Type B pancreatic cell (in vitro differentiated cells): ENCODE results near the gene OR7A5. TPM values are rescaled to one million over a fixed set of nuclear protein-coding genes. Genes with fewer than 3 reads are reported as not detected.

Experiments used
- DNase-seq: peaks from one replicate; pipeline ENCODE4 v3.0.0; 2021; ENCODE audit warnings: mixed read lengths; ENCODE audit not compliant: unreplicated experiment; ENCODE audit errors: extremely low spot score
- H3K27ac Mint-ChIP-seq: 2 replicates; pipeline ENCODE4 v1.8.0; 2021; ENCODE audit warnings: mild to moderate bottlenecking, mixed read lengths
- H3K27me3 Mint-ChIP-seq: 2 replicates; pipeline ENCODE4 v1.8.0; 2021; ENCODE audit warnings: mixed read lengths
- H3K36me3 Mint-ChIP-seq: 2 replicates; pipeline ENCODE4 v1.8.0; 2021; ENCODE audit warnings: mixed read lengths
- H3K4me1 Mint-ChIP-seq: one replicate; pipeline ENCODE4 v1.8.0; 2021; ENCODE audit warnings: mixed read lengths; ENCODE audit not compliant: unreplicated experiment
- H3K4me3 Mint-ChIP-seq: 2 replicates; pipeline ENCODE4 v1.8.0; 2021; ENCODE audit warnings: mild to moderate bottlenecking, mixed read lengths
- H3K9me3 Mint-ChIP-seq: 2 replicates; pipeline ENCODE4 v1.8.0; 2021; ENCODE audit warnings: mixed read lengths
- CTCF ChIP-seq: fragments of 200-600 bp; sonication (generic); conservative IDR thresholded peaks from 2 replicates; pipeline ENCODE4 v1.5.0; 2021; ENCODE audit warnings: antibody characterized with exemption, mild to moderate bottlenecking
- total RNA-seq: library from RNA; stranded (reverse); gene quantifications from 2 replicates; pipeline ENCODE4 v1.2.1, GENCODE V29; 2021; ENCODE audit warnings: low replicate concordance

The OR7A5 gene
- total RNA-seq, 1 donor from 2014 or later, result not detected

DNA sequence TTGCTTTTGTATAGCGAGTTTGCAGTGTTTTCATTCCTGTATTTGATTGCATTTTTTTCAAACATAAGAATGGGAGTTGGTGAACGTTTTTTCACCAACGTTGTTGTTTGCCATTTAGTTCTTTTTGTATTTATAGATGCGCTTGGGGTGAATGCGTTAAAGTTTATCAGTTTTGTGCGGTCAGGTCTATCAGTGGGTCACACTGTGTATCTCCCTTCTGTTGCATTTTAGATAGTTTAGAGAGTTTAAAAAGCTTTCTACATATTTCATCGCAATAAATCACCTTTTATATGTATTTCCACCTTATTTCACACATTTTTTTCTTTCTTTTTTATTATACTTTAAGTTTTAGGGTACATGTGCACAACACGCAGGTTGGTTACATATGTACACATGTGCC is 16.4 kb downstream of the OR7A5 start:
- Mint-ChIP-seq H3K9me3 (no peaks in the 10 kb centered on the region), H3K36me3 (no peaks in the 10 kb centered on the region), H3K4me3 (no peak overlapping the region), H3K27me3 (no peaks in the 10 kb centered on the region), H3K4me1 (no peaks in the 10 kb centered on the region), H3K27ac (no peak overlapping the region)
- no peak for TF ChIP-seq CTCF
- DNase-seq, result no peak

DNA sequence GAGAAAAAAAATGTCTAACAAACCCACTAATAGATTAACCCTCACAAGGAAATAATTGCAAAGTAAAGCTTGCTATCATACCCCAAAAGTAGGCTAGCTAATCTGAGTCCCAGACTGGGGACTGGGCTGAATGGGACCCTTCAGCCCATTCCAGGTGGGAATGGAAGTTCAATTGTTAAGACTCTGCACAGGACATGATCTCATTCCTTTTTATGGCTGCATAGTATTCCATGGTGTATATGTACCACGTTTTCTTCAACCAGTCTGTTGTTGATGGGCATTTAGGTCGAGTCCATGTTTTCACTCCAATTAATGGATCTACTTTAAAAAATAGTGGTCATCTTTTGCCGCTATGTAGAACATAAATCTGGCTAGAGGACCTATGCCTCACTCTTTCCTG is 17.9 kb downstream of the OR7A5 start:
- no peaks in the 10 kb centered on the region for H3K9me3 Mint-ChIP-seq
- H3K27ac Mint-ChIP-seq, result no peak overlapping the region
- H3K27me3 Mint-ChIP-seq, result no peaks in the 10 kb centered on the region
- no peak for DNase-seq
- H3K4me3 Mint-ChIP-seq, result no peak overlapping the region
- no peaks in the 10 kb centered on the region for H3K36me3 Mint-ChIP-seq
- no peaks in the 10 kb centered on the region for H3K4me1 Mint-ChIP-seq
- no peak for TF ChIP-seq CTCF

DNA sequence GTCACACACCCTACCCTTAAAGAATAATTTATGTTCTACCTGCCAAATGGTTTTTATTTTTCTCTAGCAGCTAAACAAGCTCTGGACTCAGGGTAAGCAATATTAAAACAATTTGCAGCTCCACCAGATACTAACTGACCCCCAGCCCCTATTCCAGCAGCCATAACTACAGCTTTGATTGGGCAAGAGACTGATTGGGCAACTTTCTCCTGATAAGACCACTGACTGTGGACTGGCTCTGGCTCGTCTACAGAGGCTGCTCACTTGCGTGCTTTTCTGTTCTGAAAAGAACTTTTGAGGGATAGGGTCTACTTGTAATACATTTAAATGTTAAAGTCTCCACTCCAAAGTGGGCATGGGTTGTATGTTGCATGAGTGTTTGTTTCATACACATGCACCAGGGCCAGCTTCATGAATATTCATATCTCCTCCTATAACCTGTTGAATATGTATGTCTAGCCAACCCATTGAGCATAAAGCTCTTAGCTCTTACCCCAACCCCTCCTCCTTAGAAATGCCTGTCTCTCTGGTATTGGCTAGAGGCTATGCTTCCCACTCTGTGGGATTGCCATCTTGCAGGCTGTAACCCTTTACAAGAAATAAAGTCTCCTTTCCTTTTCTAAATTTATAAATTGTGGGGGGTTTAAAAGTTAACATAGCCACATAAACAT is 19.9 kb downstream of the OR7A5 start:
- Mint-ChIP-seq H3K36me3 (no peaks in the 10 kb centered on the region), H3K9me3 (no peaks in the 10 kb centered on the region), H3K27ac (no peak overlapping the region), H3K27me3 (no peaks in the 10 kb centered on the region), H3K4me1 (no peaks in the 10 kb centered on the region), H3K4me3 (no peak overlapping the region)
- no peak for DNase-seq
- TF ChIP-seq CTCF, result no peak

GRCh38 chr19:14809272-14810057 is 25.5 kb downstream of the OR7A5 start:
- Mint-ChIP-seq H3K27me3 (peaks cover 3% of the 10 kb centered on the region), H3K9me3 (no peaks in the 10 kb centered on the region), H3K4me1 (no peaks in the 10 kb centered on the region), H3K27ac (no peak overlapping the region), H3K36me3 (no peaks in the 10 kb centered on the region), H3K4me3 (no peak overlapping the region)
- TF ChIP-seq CTCF, result no peak
- no peak for DNase-seq

DNA sequence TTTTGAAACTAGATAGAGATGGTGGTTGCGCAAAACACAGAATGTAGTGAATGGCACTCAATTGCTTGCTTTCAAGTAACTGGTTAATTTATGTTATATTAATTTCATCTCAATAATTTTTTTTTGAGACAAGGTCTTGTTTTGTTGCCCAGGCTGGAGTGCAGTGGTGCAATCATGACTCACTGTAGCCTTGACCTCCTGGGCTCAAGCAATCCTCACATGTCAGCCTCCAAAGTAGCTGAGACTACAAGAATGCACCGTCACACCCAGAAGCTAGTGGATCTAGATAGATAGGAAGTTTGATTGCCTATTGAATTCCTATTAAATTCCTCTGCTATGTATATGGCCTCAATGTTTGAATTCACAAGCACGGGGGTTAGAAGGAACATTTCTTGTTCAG is 30.2 kb downstream of the OR7A5 start:
- no peaks in the 10 kb centered on the region for H3K4me1 Mint-ChIP-seq
- H3K36me3 Mint-ChIP-seq, result no peaks in the 10 kb centered on the region

More for the DNA sequence above, 30.2 kb downstream of the OR7A5 start:
- no peak for TF ChIP-seq CTCF
- no peak overlapping the region for H3K27ac Mint-ChIP-seq
- peaks cover 3% of the 10 kb centered on the region for H3K27me3 Mint-ChIP-seq
- DNase-seq, result no peak
- no peaks in the 10 kb centered on the region for H3K9me3 Mint-ChIP-seq
- H3K4me3 Mint-ChIP-seq, result no peak overlapping the region
